ENCODE measurements around the gene AFAP1L2.

The AFAP1L2 gene

GRCh38 chr10:114308531-114309363, 95.6 kb downstream of the AFAP1L2 start:
- Mint-ChIP-seq H3K9me3 (no peaks in the 10 kb centered on the region), H3K36me3 (ENCODE audit: low read depth) (no peaks in the 10 kb centered on the region), H3K27me3 (ENCODE audit: low read depth) (peaks cover 8% of the 10 kb centered on the region), H3K4me1 (peaks cover 23% of the 10 kb centered on the region), H3K27ac (peak overlapping the region in 1 of 3 experiments; percentile 33), H3K4me3 (no peak overlapping the region)
- no peak for TF ChIP-seq CTCF (IDR thresholded peaks at IDR 0.05; ENCODE audit: unreplicated experiment in 3 of 3)

- peak overlapping the region in 1 of 3 experiments; percentile 9 for H3K4me3 Mint-ChIP-seq
- no peaks in the 10 kb centered on the region for H3K9me3 Mint-ChIP-seq
- TF ChIP-seq CTCF (IDR thresholded peaks at IDR 0.05; ENCODE audit: unreplicated experiment in 3 of 3), result no peak
Observed at GRCh38 chr10:114307731-114308130, 96.6 kb downstream of the AFAP1L2 start.

GRCh38 chr10:114306116-114306973, 98.0 kb downstream of the AFAP1L2 start:
- no peak overlapping the region for H3K27ac Mint-ChIP-seq
- no peak for TF ChIP-seq CTCF (IDR thresholded peaks at IDR 0.05; ENCODE audit: unreplicated experiment in 3 of 3)
- H3K4me3 Mint-ChIP-seq, result peak overlapping the region in 2 of 3 experiments; percentile 18 to 82
- peaks cover 10% of the 10 kb centered on the region for H3K27me3 Mint-ChIP-seq (ENCODE audit: low read depth)
- H3K4me1 Mint-ChIP-seq, result peaks cover 25% of the 10 kb centered on the region
- H3K9me3 Mint-ChIP-seq, result no peaks in the 10 kb centered on the region
- no peaks in the 10 kb centered on the region for H3K36me3 Mint-ChIP-seq (ENCODE audit: low read depth)

More at GRCh38 chr10:114307731-114308130, 96.6 kb downstream of the AFAP1L2 start:
- peak overlapping the region in 1 of 3 experiments; percentile 2 for H3K27ac Mint-ChIP-seq
- peaks cover 25% of the 10 kb centered on the region for H3K4me1 Mint-ChIP-seq
- no peaks in the 10 kb centered on the region for H3K36me3 Mint-ChIP-seq (ENCODE audit: low read depth)
- H3K27me3 Mint-ChIP-seq (ENCODE audit: low read depth), result peaks cover 10% of the 10 kb centered on the region

GRCh38 chr10:114305521-114305925, 98.8 kb downstream of the AFAP1L2 start:
- Mint-ChIP-seq H3K27me3 (ENCODE audit: low read depth) (peaks cover 10% of the 10 kb centered on the region), H3K27ac (no peak overlapping the region), H3K36me3 (ENCODE audit: low read depth) (no peaks in the 10 kb centered on the region), H3K4me1 (peaks cover 25% of the 10 kb centered on the region), H3K4me3 (peak overlapping the region in 2 of 3 experiments; percentile 82), H3K9me3 (no peaks in the 10 kb centered on the region)
- no peak for TF ChIP-seq CTCF (IDR thresholded peaks at IDR 0.05; ENCODE audit: unreplicated experiment in 3 of 3)

GRCh38 chr10:114304571-114305421, 99.5 kb downstream of the AFAP1L2 start:
- Mint-ChIP-seq H3K9me3 (no peaks in the 10 kb centered on the region), H3K36me3 (ENCODE audit: low read depth) (peaks cover 6% of the 10 kb centered on the region), H3K4me3 (peak overlapping the region; percentile 82 to 83 (median 82)), H3K4me1 (peaks cover 25% of the 10 kb centered on the region), H3K27ac (peak overlapping the region; percentile 19 to 50 (median 26)), H3K27me3 (ENCODE audit: low read depth) (peaks cover 10% of the 10 kb centered on the region)
- TF ChIP-seq CTCF (IDR thresholded peaks at IDR 0.05; ENCODE audit: unreplicated experiment in 3 of 3), result peak in 1 of 3 experiments; percentile 17

All from nephron (organoid).